HK-2 (cell line): ENCODE data around the gene EMX1.
"Not testable (repeated sequence)": the region's sequence is repeated elsewhere in the genome, so short reads cannot be mapped to it uniquely, and the experiment has no call there.

ENCODE experiments used
- DNase-seq: peaks from one replicate; pipeline ENCODE4 v3.0.0-alpha.2; 2018; ENCODE audit not compliant: unreplicated experiment

EMX1 gene

GRCh38 chr2:72900191-72900825 is 17.0 kb upstream of the EMX1 start:
- DNase-seq: no peak

- no peak for DNase-seq
These were observed 15.9 kb upstream of the EMX1 start for GRCh38 chr2:72901426-72901825.

DNA sequence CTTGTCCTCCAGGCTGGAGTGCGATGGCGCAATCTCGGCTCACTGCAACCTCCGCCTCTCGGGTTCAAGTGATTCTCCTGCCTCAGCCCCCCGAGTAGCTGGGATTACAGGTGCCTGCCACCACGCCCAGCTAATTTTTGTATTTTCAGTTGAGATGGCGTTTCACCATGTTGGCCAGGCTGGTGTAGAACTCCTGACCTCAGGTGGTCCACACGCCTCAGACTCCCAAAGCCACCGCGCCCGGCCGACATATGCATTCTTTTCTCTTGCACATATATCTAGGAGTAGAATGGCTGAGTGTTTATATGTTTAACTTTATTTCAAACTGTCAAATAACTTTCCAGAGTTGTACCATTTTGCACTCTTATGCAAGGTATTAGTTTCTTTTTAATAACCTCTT is 9.9 kb upstream of the EMX1 start:
- not testable (repeated sequence) for DNase-seq

- DNase-seq: no peak
These were observed 8.6 kb upstream of the EMX1 start for GRCh38 chr2:72908741-72909140.

DNA sequence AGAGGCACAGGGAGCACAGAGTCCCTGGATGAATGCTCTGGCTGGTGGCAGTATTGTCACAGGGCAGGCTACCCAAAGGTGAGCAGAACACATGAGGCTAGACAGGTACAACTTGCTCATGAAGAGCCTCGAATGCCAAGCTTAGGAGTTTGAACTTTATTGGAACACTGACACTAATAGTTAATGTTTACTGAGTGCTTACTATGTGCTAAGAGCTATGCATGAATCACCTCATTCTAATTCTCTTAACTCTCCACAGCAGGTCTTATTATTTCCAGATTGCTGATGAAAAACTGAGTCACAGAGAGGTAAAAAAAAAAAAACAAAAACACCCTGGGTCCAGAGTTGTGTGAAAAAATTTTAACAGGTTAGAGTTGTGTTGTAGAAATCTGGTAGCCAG is 6.1 kb upstream of the EMX1 start:
- no peak for DNase-seq

- DNase-seq: no peak
These were observed 3.7 kb upstream of the EMX1 start for GRCh38 chr2:72913486-72914205.

- DNase-seq: no peak
These were observed 3.1 kb upstream of the EMX1 start for GRCh38 chr2:72914206-72914559.

DNA sequence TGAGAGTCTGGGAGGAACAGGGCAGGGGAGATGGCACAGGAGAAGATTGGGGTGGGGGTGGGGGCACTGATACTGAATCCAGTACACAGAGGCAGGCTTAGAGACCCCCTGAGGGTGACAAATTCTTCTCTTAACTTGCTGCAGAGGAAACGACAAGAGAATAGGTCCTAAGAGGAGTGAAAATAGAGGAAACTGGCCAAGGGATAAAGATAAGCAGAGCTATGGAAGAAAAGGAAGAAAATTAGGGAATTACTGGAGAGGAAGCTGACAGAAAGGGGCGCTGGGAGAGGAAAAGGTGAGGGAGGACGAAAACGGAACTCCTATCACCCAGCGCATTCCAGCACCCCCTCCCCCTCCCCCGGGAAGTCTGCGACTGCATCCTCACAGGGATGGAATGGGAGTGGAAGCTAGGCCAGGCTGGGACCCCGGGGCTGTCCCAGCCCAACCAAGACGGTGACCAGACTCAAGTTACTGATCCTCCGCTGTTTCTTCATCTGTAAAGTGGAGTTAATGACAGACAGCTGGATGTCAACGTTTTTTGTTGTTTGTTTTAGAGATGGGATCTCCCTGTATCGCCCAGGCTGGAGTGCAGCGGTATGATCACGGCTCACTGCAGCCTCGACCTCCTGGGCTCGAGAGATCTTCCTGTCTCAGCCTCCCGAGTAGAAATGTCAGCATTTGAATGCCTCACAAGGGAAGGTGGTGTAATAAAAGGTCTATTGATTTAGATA is 2.6 kb upstream of the EMX1 start:
- no peak for DNase-seq

DNA sequence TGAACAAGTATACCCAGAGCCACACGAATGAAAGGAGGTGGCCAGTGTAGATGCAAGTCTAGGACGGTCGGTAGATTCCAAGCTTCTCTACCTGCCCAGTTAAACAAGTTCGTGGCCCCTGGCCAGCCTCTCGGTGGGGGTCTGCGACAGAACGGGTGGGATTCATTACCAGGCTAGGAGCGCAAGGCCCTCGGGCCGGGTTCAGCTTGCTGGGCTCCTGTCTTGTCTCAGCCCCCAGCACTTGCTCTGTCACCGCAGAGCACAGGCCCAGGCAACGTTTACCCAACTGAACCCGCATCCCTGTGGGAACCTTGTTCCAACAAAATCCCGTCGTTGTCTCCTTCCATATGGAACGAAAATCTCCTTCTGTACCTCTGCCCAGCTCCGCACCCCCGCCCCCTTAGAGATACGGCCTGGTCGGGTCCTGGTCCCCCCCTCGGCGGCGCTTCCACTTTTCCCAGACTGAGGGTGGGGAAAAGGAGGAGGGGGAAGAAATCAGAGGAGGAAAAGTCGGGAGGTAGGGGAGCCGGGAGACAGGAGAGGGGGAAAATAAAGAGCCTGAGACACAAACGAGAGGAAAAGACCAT is 1.9 kb upstream of the EMX1 start:
- no peak for DNase-seq

- DNase-seq: peak; percentile 56
These were observed 1.2 kb upstream of the EMX1 start for GRCh38 chr2:72915907-72916742.

GRCh38 chr2:72916743-72917137 is 579 bp upstream of the EMX1 start:
- DNase-seq: no peak

GRCh38 chr2:72917877-72918553 is 696 bp downstream of the EMX1 start:
- no peak for DNase-seq

DNA sequence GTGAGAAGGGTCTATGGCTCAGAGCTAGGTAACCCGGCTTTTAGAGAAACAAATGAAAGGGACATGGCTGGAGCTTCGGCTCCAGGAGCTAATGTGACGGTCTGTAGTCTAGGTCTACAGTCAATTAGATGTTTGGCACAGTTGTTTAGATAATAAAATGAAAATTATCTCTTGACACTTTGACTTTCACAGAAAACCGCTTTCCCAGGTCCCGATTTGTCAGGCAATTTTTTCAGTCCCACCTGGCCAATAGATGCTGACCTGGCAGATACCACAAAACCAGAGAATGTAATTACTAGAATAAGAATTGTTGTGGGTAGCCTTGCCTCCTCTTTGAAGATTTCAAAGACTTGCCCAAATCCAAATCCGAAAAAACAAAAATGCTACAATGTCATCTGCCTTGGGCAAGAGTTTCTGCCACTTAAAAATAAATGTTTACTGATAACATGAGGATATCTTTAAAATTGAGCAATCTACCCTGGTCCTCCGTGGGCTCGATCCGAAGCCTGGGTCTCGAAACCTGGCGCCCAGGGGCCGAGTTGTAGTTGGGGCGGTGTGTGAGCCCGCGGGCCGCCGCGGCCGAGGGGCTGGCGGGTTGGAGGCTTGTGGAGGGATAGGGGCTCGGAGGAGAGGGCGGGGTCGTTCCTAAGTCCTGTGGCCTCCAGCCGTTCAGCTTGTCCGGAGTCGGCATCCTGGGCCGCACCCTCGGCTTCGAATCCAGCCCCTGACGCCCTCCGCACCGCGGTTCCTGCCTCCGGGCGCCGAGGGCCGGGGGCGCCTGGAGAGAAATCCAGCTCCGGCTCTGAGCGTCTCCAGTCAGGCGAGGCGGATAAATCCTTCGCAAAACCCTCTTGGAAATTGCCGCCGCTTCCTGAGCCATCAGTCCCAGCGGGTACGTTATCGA is 2.3 kb downstream of the EMX1 start:
- DNase-seq: no peak

GRCh38 chr2:72920318-72921087 is 3.2 kb downstream of the EMX1 start:
- no peak for DNase-seq

GRCh38 chr2:72921088-72921851 is 4.0 kb downstream of the EMX1 start:
- DNase-seq: no peak

- DNase-seq: no peak
These were observed 4.5 kb downstream of the EMX1 start for GRCh38 chr2:72921853-72922252.

DNA sequence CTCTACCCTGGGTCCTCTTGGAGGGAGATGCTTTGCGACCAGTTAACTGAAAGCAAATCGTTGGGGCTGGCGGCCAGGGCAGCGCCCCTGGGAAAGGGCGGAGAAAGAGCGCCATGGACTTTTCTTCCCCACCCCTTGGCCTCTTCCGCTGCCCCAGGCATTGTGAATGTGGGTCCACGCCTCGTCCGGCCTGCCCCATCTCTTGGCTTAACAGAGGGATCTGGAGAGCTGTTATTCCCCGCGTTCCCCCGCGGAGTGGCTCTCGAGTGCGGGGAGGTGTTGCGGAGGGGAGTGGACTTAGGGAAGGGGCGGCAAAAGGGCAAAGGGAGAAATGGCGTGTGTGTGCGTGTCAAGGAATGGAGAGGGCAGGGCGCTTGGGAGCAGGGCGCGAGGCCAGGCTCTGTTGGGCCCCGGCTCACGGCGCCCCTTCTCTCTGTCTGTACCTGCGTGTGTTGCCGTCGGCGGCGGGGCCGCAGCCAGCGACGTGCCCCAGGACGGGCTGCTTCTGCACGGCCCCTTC is 6.6 kb downstream of the EMX1 start:
- no peak for DNase-seq
